MCF 10A (cell line): ENCODE results near the gene UBE3C. TPM values are rescaled to one million over a fixed set of nuclear protein-coding genes. Genes with fewer than 3 reads are reported as not detected.

ENCODE experiments used
- BruUV-seq: library from RNA; stranded (reverse); fragments of 400-500 nt; replicated peaks from 2 replicates; lab custom pipeline; 2021; lab: Mats Ljungman, UMichigan
- CTCF ChIA-PET: fragments of 300-600 bp; sonication (Branson Sonifier 250); formaldehyde crosslinking; extraction: SDS; loops from one replicate; lab custom pipeline; 2021; ENCODE audit warnings: antibody characterized with exemption, inconsistent platforms; lab: Yijun Ruan, JAX
- POLR2A ChIA-PET: fragments of 300-600, 350-650 bp; sonication (Branson Sonifier 250); formaldehyde crosslinking; extraction: SDS; loops from one replicate; lab custom pipeline; 2020; ENCODE audit warnings: antibody characterized with exemption, inconsistent platforms; lab: Yijun Ruan, JAX
- DNase-seq: peaks from one replicate; pipeline ENCODE4 v3.0.0-alpha.2; 2018; ENCODE audit not compliant: unreplicated experiment
- H3K27ac Mint-ChIP-seq: one replicate; pipeline ENCODE4 v1.8.0; 2022; ENCODE audit warnings: mild to moderate bottlenecking, low read depth, mixed read lengths; ENCODE audit not compliant: unreplicated experiment
- H3K27me3 Mint-ChIP-seq: one replicate; pipeline ENCODE4 v1.8.0; 2022; ENCODE audit warnings: mixed read lengths; ENCODE audit not compliant: insufficient read depth, unreplicated experiment
- H3K36me3 Mint-ChIP-seq: one replicate; pipeline ENCODE4 v1.8.0; 2022; ENCODE audit warnings: mild to moderate bottlenecking, moderate library complexity, mixed read lengths; ENCODE audit not compliant: insufficient read depth, unreplicated experiment
- H3K4me1 Mint-ChIP-seq: one replicate; pipeline ENCODE4 v1.8.0; 2022; ENCODE audit warnings: mixed read lengths; ENCODE audit not compliant: insufficient read depth, unreplicated experiment
- H3K4me3 Mint-ChIP-seq: one replicate; pipeline ENCODE4 v1.8.0; 2022; ENCODE audit warnings: mild to moderate bottlenecking, moderate library complexity, mixed read lengths; ENCODE audit not compliant: unreplicated experiment
- H3K9me3 Mint-ChIP-seq: one replicate; pipeline ENCODE4 v1.8.0; 2022; ENCODE audit warnings: mixed read lengths; ENCODE audit not compliant: unreplicated experiment
- intact Hi-C: fragments of 100-400 bp; cut with micrococcal nuclease; formaldehyde crosslinking; loops from 2 replicates; pipeline ENCODE4 v1.14.1; 2022
- total RNA-seq: library from RNA; stranded (reverse); gene quantifications from 2 replicates; pipeline ENCODE4 v1.2.3, GENCODE V29; 2022
- TF ChIP-seq, protein P1 (sequence below): fragments of 200-600 bp; IDR thresholded peaks from one replicate; pipeline ENCODE4 v1.8.0; 2022; ENCODE audit warnings: antibody characterized with exemption, mild to moderate bottlenecking; ENCODE audit not compliant: unreplicated experiment

The UBE3C gene
- total RNA-seq, 1 experiment from 2014 or later, result 72.8 TPM

DNA sequence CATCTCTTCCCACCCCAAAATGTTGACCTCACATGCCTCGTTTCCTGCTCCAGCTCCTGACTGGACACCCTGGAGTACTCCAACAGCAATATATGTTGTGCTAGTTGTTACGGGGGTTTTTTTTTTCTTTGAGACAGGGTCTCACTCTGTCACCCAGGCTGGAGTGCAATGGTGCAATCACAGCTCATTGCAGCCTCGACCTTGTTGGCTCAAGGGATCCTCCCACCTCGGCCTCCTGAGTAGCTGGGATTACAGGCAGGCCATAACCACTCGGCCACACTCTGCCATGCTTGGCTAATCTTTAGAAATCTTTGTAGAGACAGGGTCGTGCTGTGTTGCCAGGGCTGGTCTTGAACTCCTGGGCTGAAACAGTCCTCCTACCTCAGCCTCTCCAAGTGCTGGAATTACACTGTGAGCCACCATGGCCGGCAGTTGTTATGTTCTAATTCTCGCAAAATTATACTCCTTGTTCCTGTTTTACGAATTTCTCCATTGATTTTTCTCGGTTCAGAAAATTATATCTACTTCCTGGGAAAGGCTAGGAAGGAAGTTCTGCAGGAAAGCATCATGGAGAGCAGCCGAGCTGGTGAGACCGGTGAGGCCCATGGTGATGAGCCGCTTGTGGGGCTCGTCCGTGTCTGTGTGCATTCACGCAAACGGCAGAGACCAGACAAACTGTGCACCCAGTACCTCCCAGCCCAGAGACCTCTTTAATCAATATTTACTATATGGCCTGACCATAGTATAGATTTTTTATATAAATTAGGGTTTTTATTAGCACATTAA, 145.7 kb downstream of the UBE3C start:
- no peaks in the 10 kb centered on the region for H3K9me3 Mint-ChIP-seq
- CTCF ChIA-PET, result interaction anchor here (0.8 to 1.8 kb wide), 6 partner anchors 8 to 121 kb away, joined by 3 to 10 read pairs (median 5); no protein-coding TSS in a partner anchor
- no TSS peak for BruUV-seq

GRCh38 chr7:157291404-157292080, 152.8 kb downstream of the UBE3C start:
- intact Hi-C loops, result no loop called here
- Mint-ChIP-seq H3K9me3 (no peaks in the 10 kb centered on the region), H3K27ac (no peak overlapping the region), H3K27me3 (no peaks in the 10 kb centered on the region), H3K4me3 (no peak overlapping the region), H3K4me1 (peaks cover 25% of the 10 kb centered on the region), H3K36me3 (no peaks in the 10 kb centered on the region)
- ChIA-PET CTCF (interaction anchor here (0.9 to 1.3 kb wide), 4 partner anchors 19 to 522 kb away, joined by 3 to 5 read pairs (median 4); partner anchors contain the start of gene DNAJB6), POLR2A (interaction anchor here (1.1 to 3.3 kb wide), 2 partner anchors 10 to 46 kb away, joined by 5 to 31 read pairs; partner anchors contain the start of gene DNAJB6)
- TF ChIP-seq, protein P1, sequence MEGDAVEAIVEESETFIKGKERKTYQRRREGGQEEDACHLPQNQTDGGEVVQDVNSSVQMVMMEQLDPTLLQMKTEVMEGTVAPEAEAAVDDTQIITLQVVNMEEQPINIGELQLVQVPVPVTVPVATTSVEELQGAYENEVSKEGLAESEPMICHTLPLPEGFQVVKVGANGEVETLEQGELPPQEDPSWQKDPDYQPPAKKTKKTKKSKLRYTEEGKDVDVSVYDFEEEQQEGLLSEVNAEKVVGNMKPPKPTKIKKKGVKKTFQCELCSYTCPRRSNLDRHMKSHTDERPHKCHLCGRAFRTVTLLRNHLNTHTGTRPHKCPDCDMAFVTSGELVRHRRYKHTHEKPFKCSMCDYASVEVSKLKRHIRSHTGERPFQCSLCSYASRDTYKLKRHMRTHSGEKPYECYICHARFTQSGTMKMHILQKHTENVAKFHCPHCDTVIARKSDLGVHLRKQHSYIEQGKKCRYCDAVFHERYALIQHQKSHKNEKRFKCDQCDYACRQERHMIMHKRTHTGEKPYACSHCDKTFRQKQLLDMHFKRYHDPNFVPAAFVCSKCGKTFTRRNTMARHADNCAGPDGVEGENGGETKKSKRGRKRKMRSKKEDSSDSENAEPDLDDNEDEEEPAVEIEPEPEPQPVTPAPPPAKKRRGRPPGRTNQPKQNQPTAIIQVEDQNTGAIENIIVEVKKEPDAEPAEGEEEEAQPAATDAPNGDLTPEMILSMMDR, result no peak
- no peak for DNase-seq
- BruUV-seq, result no TSS peak

More for the DNA sequence above, 145.7 kb downstream of the UBE3C start:
- no peaks in the 10 kb centered on the region for H3K36me3 Mint-ChIP-seq
- H3K4me3 Mint-ChIP-seq, result no peak overlapping the region
- no peaks in the 10 kb centered on the region for H3K27me3 Mint-ChIP-seq
- H3K27ac Mint-ChIP-seq, result no peak overlapping the region
- intact Hi-C loops, result no loop called here
- POLR2A ChIA-PET, result interaction anchor here (1.1 to 2.3 kb wide), 3 partner anchors 9 to 60 kb away, joined by 3 to 15 read pairs (median 6); partner anchors contain the start of gene DNAJB6
- TF ChIP-seq, protein P1, result no peak
- DNase-seq, result no peak
- H3K4me1 Mint-ChIP-seq, result peaks cover 14% of the 10 kb centered on the region

DNA sequence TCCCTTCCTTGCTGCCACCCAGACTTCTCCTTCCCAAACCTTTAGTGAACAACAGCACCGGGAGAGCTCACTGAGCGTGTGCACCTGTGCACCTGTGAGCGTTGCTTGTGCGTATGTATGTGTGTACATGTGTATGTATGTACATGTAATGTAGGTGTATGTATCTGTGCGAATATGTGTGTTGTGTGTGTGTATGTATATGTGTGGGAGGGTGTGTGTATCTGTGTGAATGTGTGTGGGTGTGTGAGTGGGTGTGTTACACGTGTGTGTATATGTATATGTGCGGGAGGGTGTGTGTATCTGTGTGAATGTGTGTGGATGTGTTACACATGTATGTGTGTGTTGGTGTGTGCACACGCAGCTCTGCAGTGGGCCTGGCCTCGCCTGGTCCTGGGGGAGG, 153.5 kb downstream of the UBE3C start:
- H3K27ac Mint-ChIP-seq, result peak overlapping the region; percentile 0
- TF ChIP-seq, protein P1, result no peak
- POLR2A ChIA-PET, result interaction anchor here (1.1 to 3.3 kb wide), 2 partner anchors 9 to 46 kb away, joined by 5 to 31 read pairs; partner anchors contain the start of gene DNAJB6
- CTCF ChIA-PET, result interaction anchor here (0.6 to 1.3 kb wide), 6 partner anchors 9 to 523 kb away, joined by 3 to 5 read pairs (median 4); partner anchors contain the start of gene DNAJB6
- no peak overlapping the region for H3K4me3 Mint-ChIP-seq
- no peaks in the 10 kb centered on the region for H3K36me3 Mint-ChIP-seq
- H3K27me3 Mint-ChIP-seq, result no peaks in the 10 kb centered on the region
- DNase-seq, result no peak
- intact Hi-C loops, result no loop called here
- no TSS peak for BruUV-seq
- peaks cover 25% of the 10 kb centered on the region for H3K4me1 Mint-ChIP-seq
- no peaks in the 10 kb centered on the region for H3K9me3 Mint-ChIP-seq
